Stimulated activated CD4-positive, alpha-beta T cell treated with anti-CD3 and anti-CD28 coated beads, Interleukin-12 subunit alpha, Interleukin-12 subunit beta, amount 100 ng/mL, for 4 hours (primary cell): ENCODE data around the gene SORCS2.

Experiments used
- DNase-seq: peaks from one replicate; pipeline ENCODE4 v3.0.0-alpha.2; 2020

The SORCS2 gene

GRCh38 chr4:7609316-7609715 is 417.0 kb downstream of the SORCS2 start:
- DNase-seq, result no peak

GRCh38 chr4:7610022-7610670 is 417.8 kb downstream of the SORCS2 start:
- DNase-seq, result no peak

GRCh38 chr4:7610841-7611240 is 418.5 kb downstream of the SORCS2 start:
- DNase-seq, result no peak

GRCh38 chr4:7612311-7612897 is 420.1 kb downstream of the SORCS2 start:
- DNase-seq, result no peak

- DNase-seq, result no peak
These were observed 422.1 kb downstream of the SORCS2 start for GRCh38 chr4:7614350-7614949.

GRCh38 chr4:7616193-7616592 is 423.9 kb downstream of the SORCS2 start:
- no peak for DNase-seq

GRCh38 chr4:7618361-7618760 is 426.0 kb downstream of the SORCS2 start:
- no peak for DNase-seq

GRCh38 chr4:7620086-7620813 is 427.9 kb downstream of the SORCS2 start:
- DNase-seq, result no peak

GRCh38 chr4:7620814-7621176 is 428.5 kb downstream of the SORCS2 start:
- no peak for DNase-seq

GRCh38 chr4:7621252-7622035 is 429.1 kb downstream of the SORCS2 start:
- DNase-seq, result no peak

GRCh38 chr4:7622371-7622770 is 430.0 kb downstream of the SORCS2 start:
- DNase-seq, result no peak

GRCh38 chr4:7623468-7623867 is 431.1 kb downstream of the SORCS2 start:
- DNase-seq, result no peak

GRCh38 chr4:7624396-7624980 is 432.1 kb downstream of the SORCS2 start:
- no peak for DNase-seq

- DNase-seq, result no peak
These were observed 432.7 kb downstream of the SORCS2 start for GRCh38 chr4:7625071-7625470.

- no peak for DNase-seq
These were observed 434.2 kb downstream of the SORCS2 start for GRCh38 chr4:7626531-7626930.

- no peak for DNase-seq
These were observed 435.2 kb downstream of the SORCS2 start for GRCh38 chr4:7627251-7628250.

- no peak for DNase-seq
These were observed 436.1 kb downstream of the SORCS2 start for GRCh38 chr4:7628432-7628831.

GRCh38 chr4:7629501-7630254 is 437.3 kb downstream of the SORCS2 start:
- DNase-seq, result no peak

GRCh38 chr4:7630568-7631287 is 438.4 kb downstream of the SORCS2 start:
- no peak for DNase-seq
